Heart right ventricle (tissue), 16 donors: ENCODE measurements around the gene MACO1. TPM values are rescaled to one million over a fixed set of nuclear protein-coding genes. Genes with fewer than 3 reads are reported as not detected.
A peak's percentile ranks its signal among the peaks of the same experiment; 100 is the strongest.

Experiments used
- ATAC-seq, 8 donors: fragments of 200-7000 bp; cut with Tn5 transposase; one replicate each; pipeline ENCODE4 v1.9.1; 2020; ENCODE audit warnings: mild to moderate bottlenecking in 8 of 8, moderate library complexity in 8 of 8, moderate number of reproducible peaks in 1 of 8
- DNase-seq, 2 donors: peaks; one replicate each; pipeline ENCODE4 v3.0.0-alpha.2; 2020
- H3K27ac ChIP-seq, 10 donors: fragments of 200-600 bp; sonication (generic) in 2 of 10; one replicate each; pipeline versions ENCODE4 v1.5.0 to v1.8.0; 2020 to 2022; ENCODE audit warnings: mild to moderate bottlenecking in 3 of 10
- H3K27me3 ChIP-seq, 7 donors: fragments of 200-600 bp; one replicate each; pipeline ENCODE4 v1.8.0; 2021 to 2022; ENCODE audit warnings: mild to moderate bottlenecking in 2 of 7
- H3K36me3 ChIP-seq, 9 donors: fragments of 200-600 bp; sonication (generic) in 1 of 9; one replicate each; pipeline versions ENCODE4 v1.5.0 to v1.8.0; 2020 to 2022; ENCODE audit warnings: mild to moderate bottlenecking in 2 of 9
- H3K4me1 ChIP-seq, 9 donors: fragments of 200-600 bp; sonication (generic) in 1 of 9; one replicate each; pipeline versions ENCODE4 v1.5.0 to v1.8.0; 2020 to 2022; ENCODE audit warnings: mild to moderate bottlenecking in 4 of 9
- H3K4me3 ChIP-seq, 10 donors: fragments of 200-600 bp; sonication (generic) in 2 of 10; one replicate each; pipeline versions ENCODE4 v1.5.0 to v1.8.0; 2020 to 2022; ENCODE audit warnings: mild to moderate bottlenecking in 7 of 10, moderate library complexity in 2 of 10
- H3K9me3 ChIP-seq, 11 donors: fragments of 200-600 bp in 10 of 11; sonication (generic) in 2 of 11; one replicate each; pipeline versions ENCODE4 v1.5.0 to v1.8.0; 2013 to 2022; ENCODE audit warnings: mild to moderate bottlenecking in 2 of 11, control low read depth in 1 of 11, moderate library complexity in 1 of 11
- WGBS, 2 donors: extraction: QIAGEN DNeasy Blood & Tissue Kit; methylation state at CpG; one replicate each; pipeline ENCODE4 v1.1.7; 2013; ENCODE audit warnings: inconsistent platforms in 1 of 2; 5-methylcytosine and 5-hydroxymethylcytosine counted together
- intact Hi-C, 10 donors: fragments of 100-400 bp; cut with DNase I; formaldehyde crosslinking; loops; one replicate each; pipeline versions ENCODE4 v1.11.1 to v1.14.2; 2022
- polyA plus RNA-seq, 2 donors: library from polyadenylated mRNA; stranded (reverse); fragments of 200-250 nt; gene quantifications; one replicate each; pipeline ENCODE4 v1.2.3, GENCODE V29; 2013
- total RNA-seq, 10 donors: library from RNA; stranded (reverse); fragmentation: NEBNext Ultra II Directional in 3 of 10; extraction: Animal tissue kit (Norgen Biotek cat#: 25700) in 3 of 10; gene quantifications; one replicate each; pipeline versions ENCODE4 v1.2.1 to v1.2.4, GENCODE V29; 2021 to 2023
- TF ChIP-seq, protein P1 (sequence below), 9 donors: fragments of 200-600 bp; sonication (generic) in 2 of 9; IDR thresholded peaks; one replicate each; pipeline versions ENCODE4 v1.5.0 to v1.8.0; 2021 to 2022; ENCODE audit warnings: antibody characterized with exemption in 9 of 9, mild to moderate bottlenecking in 5 of 9, moderate library complexity in 1 of 9
- donor health status: Arrhythmogenic right ventricular cardiomyopathy.
- donor health status: ischemic (EF 13 %, LVEDD 7.1; RV severe dilation, severe dysfunction).
- donor health status: healthy with polysubstance abuse.
- donor health status: DM: no; HTN: yes; CAD: no.
- donor health status: DM: no; HTN: no; CAD: no.
- donor health status: ischemic (EF 25% LVEDD 6.9; RV normal size, moderate dysfunction).
- donor health status: ischemic (EF 25% LVEDD 5.7; RV mildly dilated, moderate dysfunction).
- donor health status: healthy.
- donor health status: DM: yes; HTN: yes; CAD: no.
- donor health status: Ischemic cardiomyopathy.
- donor health status: ischemic (EF 35%, LVEDD 5.7; RV mildly dilated, moderate dysfunction).
- donor health status: nonischemic (EF 11% LVEDD 7.7; RV severe dilation, severe dysfunction).
- donor health status: DM: yes; HTN: yes; CAD: no.
- donor health status: PGD.
- donor health status: ischemic (EF 29% LVEDD 5.4; RV normal size, mild dysfunction).
- donor health status: nonischemic (EF 23%, LVEDD 6.1; RV moderate dilation, normal function).

The MACO1 gene
- total and polyA plus RNA-seq, 12 donors: 8.7 to 15.5 (median 13.2) TPM

DNA sequence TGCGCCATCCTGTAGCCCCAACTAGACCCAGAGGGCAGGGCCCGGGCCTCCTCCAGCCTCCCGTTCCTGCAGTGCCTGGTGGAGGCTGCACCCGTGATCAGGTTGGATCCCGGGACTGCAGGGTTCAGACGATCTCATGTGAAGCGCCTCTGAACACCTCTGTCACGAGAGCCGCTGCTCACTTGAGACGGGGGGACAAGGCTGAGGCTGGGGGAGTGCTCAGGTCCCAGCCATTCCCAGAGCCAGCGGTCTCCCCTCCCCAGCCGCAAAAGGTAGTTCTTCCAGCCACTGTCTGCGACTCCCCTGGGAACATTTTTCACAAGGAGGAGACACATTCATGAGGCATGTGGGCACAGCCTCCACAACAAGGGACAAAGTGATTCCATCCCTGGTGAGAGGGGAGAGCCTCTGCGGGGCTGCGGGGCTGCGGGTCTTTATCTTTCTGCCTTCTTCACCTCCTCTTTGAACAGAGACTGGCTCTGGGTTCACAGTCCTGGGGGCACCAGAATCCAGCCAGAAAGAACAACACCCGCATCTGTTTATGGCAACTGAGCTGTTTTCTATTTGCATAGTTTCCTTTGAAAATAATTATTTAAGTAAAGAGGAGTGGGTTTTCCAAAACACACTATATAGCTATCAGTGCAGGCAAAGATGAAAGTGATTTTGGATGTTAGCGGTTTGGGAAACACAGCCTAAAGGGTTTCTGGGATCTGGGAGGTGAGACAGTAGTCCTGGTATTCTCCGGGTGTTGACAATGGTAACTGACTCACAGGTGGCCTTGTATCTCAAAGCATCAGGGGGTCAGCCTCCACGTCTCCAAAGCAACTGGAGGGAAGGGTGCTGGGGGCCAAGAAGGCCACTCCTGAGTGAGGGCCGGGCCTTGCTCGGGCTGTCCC lies 99.7 kb downstream of the MACO1 start:
- TF ChIP-seq, protein P1, sequence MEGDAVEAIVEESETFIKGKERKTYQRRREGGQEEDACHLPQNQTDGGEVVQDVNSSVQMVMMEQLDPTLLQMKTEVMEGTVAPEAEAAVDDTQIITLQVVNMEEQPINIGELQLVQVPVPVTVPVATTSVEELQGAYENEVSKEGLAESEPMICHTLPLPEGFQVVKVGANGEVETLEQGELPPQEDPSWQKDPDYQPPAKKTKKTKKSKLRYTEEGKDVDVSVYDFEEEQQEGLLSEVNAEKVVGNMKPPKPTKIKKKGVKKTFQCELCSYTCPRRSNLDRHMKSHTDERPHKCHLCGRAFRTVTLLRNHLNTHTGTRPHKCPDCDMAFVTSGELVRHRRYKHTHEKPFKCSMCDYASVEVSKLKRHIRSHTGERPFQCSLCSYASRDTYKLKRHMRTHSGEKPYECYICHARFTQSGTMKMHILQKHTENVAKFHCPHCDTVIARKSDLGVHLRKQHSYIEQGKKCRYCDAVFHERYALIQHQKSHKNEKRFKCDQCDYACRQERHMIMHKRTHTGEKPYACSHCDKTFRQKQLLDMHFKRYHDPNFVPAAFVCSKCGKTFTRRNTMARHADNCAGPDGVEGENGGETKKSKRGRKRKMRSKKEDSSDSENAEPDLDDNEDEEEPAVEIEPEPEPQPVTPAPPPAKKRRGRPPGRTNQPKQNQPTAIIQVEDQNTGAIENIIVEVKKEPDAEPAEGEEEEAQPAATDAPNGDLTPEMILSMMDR (IDR thresholded peaks at IDR 0.05): no peak
- peaks cover 0 to 4% (median 0%) of the 10 kb centered on the region in 11 donors for H3K9me3 ChIP-seq
- no peak for DNase-seq
- H3K4me1 ChIP-seq: peaks cover 0 to 3% (median 0%) of the 10 kb centered on the region in 9 donors
- no peak overlapping the region for H3K27ac ChIP-seq
- WGBS, 2 donors: 92 to 93% methylated on average over 22 of the region's 22 CpGs
- no peaks in the 10 kb centered on the region for H3K36me3 ChIP-seq
- peaks cover 0 to 5% (median 0%) of the 10 kb centered on the region in 7 donors for H3K27me3 ChIP-seq
- intact Hi-C loops: no loop called here
- H3K4me3 ChIP-seq: no peak overlapping the region
- ATAC-seq: no peak

DNA sequence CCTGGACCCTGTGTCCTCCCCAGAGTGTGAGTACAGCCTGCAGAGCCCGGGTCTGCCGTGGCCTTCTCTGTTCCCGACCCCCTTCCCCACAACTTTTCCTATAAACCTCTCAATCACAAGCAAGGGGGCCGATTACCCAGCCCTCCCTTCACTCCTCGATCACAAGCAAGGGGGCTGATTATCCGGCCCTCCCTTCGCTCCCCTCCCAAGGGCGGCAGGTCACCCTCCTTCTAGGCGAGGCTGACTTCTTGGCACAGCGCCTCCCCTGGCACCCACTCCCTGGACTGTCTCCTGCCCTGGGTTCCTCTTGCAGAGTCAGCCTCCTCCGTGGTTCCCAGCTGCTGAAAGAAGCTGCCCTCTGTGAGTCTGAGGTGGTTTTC lies 100.4 kb downstream of the MACO1 start:
- DNase-seq (peak in 1 of 2 donors; percentile 49), ATAC-seq (peak in 3 of 8 donors; percentile 42 to 51 (median 48))
- no peaks in the 10 kb centered on the region for H3K36me3 ChIP-seq
- H3K4me1 ChIP-seq: peaks cover 0 to 3% (median 0%) of the 10 kb centered on the region in 9 donors
- H3K9me3 ChIP-seq: no peaks in the 10 kb centered on the region
- no peaks in the 10 kb centered on the region for H3K27me3 ChIP-seq
- intact Hi-C loops: no loop called here
- TF ChIP-seq, protein P1 (IDR thresholded peaks at IDR 0.05): no peak
- H3K27ac ChIP-seq: no peak overlapping the region
- no peak overlapping the region for H3K4me3 ChIP-seq
- WGBS, 2 donors: 68 to 77% methylated on average over 11 of the region's 11 CpGs

DNA sequence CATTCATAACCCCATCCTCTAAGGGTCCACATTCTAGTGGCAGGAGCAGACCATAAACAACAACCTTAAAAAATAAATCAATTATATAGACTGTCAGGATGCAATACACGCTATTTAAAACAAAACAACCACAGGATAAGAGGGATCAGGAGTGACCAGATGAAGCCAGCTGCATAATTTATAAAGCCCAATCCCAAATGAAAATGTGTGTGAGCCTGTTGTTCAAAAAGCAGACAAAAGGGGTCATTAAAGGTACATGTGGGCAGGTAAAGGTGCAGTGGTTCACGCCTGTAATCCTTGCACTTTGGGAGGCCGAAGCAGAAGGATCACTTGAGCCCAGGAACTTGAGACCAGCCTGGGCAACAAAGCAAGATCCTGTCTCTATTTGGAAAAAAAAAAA lies 102.3 kb downstream of the MACO1 start:
- ATAC-seq: no peak
- TF ChIP-seq, protein P1 (IDR thresholded peaks at IDR 0.05): no peak

DNA sequence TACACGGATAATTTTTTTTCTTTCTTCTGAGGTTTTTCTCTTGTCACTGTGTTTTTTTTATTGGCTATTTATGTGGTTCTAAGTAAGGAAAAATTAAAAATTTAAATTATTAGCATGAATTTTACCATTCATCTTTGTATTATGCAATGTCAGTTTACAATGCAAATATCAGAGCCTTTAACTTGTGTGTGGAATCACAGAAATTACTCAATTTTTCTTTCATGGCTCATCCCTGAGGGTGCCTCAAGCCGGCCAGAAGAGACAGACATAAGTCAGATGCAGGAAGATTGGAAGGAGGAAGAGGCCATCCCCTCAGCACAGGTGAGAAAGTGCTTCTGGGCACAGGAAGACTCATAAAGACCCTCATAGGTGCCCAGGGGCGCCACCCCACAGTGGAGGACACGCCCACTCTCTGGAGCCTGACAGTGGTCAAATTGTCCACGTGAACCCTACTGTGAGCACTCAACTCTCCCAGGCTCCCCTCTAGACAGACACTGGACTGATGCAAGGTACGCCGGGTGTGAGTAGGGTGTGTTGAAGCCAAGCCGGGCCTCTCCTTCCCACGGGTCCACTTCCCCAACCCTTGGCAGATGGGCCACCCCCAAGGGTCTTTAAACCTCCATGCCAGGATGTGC lies 103.2 kb downstream of the MACO1 start:
- H3K9me3 ChIP-seq: no peaks in the 10 kb centered on the region
- no peak for DNase-seq
- TF ChIP-seq, protein P1 (IDR thresholded peaks at IDR 0.05): no peak
- H3K4me3 ChIP-seq: no peak overlapping the region
- ATAC-seq: no peak
- WGBS, 2 donors: 88 to 90% methylated on average over 9 of the region's 9 CpGs
- intact Hi-C loops: no loop called here
- H3K27me3 ChIP-seq: no peaks in the 10 kb centered on the region
- H3K27ac ChIP-seq: no peak overlapping the region
- H3K4me1 ChIP-seq: peaks cover 0 to 3% (median 0%) of the 10 kb centered on the region in 9 donors
- no peaks in the 10 kb centered on the region for H3K36me3 ChIP-seq

More for the DNA sequence above, 102.3 kb downstream of the MACO1 start:
- Histone ChIP-seq H3K27ac (no peak overlapping the region), H3K4me1 (peaks cover 0 to 3% (median 0%) of the 10 kb centered on the region in 9 donors), H3K4me3 (no peak overlapping the region), H3K27me3 (no peaks in the 10 kb centered on the region), H3K9me3 (no peaks in the 10 kb centered on the region), H3K36me3 (no peaks in the 10 kb centered on the region)
- intact Hi-C loops: no loop called here
- DNase-seq: no peak
- WGBS, 2 donors: 91 to 94% methylated on average over 3 of the region's 3 CpGs
